ENCODE measurements around the gene AHNAK2.
"Not testable (repeated sequence)": the region's sequence is repeated elsewhere in the genome, so short reads cannot be mapped to it uniquely, and the experiment has no call there.

- not testable (repeated sequence) for TF ChIP-seq CTCF (IDR thresholded peaks at IDR 0.05); POLR2AphosphoS5 (IDR thresholded peaks at IDR 0.05; ENCODE audit: low read depth, low read length); TCF7L2 (IDR thresholded peaks at IDR 0.05; ENCODE audit: low read depth, low read length)
These were observed 30.1 kb downstream of the AHNAK2 start for GRCh38 chr14:104947881-104948735.
